ENCODE measurements around the gene TET1. TPM values are rescaled to one million over a fixed set of nuclear protein-coding genes. Genes with fewer than 3 reads are reported as not detected.

TET1 gene
- total RNA-seq, 1 donor from 2014 or later: 2.1 TPM

- no peaks in the 10 kb centered on the region for H3K36me3 ChIP-seq
- intact Hi-C loops (cut with DNase I): no loop called here
- no peak for DNase-seq
- H3K4me1 ChIP-seq: no peaks in the 10 kb centered on the region
- no peak for TF ChIP-seq CTCF (IDR thresholded peaks at IDR 0.05)
- ATAC-seq: no peak
- H3K27me3 ChIP-seq: no peaks in the 10 kb centered on the region
- H3K4me3 ChIP-seq: no peak overlapping the region
- H3K9me3 ChIP-seq: no peaks in the 10 kb centered on the region
- no peak overlapping the region for H3K27ac ChIP-seq
Measured at GRCh38 chr10:68536973-68537372, 23.2 kb upstream of the TET1 start.

GRCh38 chr10:68537796-68538195, 22.3 kb upstream of the TET1 start:
- H3K4me3 ChIP-seq: no peak overlapping the region
- ATAC-seq: no peak
- no peaks in the 10 kb centered on the region for H3K4me1 ChIP-seq
- no peaks in the 10 kb centered on the region for H3K27me3 ChIP-seq
- no peak for TF ChIP-seq CTCF (IDR thresholded peaks at IDR 0.05)
- no peaks in the 10 kb centered on the region for H3K9me3 ChIP-seq
- DNase-seq: no peak
- no peak overlapping the region for H3K27ac ChIP-seq
- H3K36me3 ChIP-seq: no peaks in the 10 kb centered on the region
- intact Hi-C loops (cut with DNase I): no loop called here

GRCh38 chr10:68543004-68543918, 16.9 kb upstream of the TET1 start:
- Histone ChIP-seq H3K4me3 (no peak overlapping the region), H3K36me3 (no peaks in the 10 kb centered on the region), H3K27me3 (no peaks in the 10 kb centered on the region), H3K4me1 (no peaks in the 10 kb centered on the region), H3K9me3 (no peaks in the 10 kb centered on the region), H3K27ac (peak overlapping the region; percentile 30)
- DNase-seq (no peak), ATAC-seq (no peak)
- TF ChIP-seq CTCF (IDR thresholded peaks at IDR 0.05): no peak
- intact Hi-C loops (cut with DNase I): no loop called here

DNA sequence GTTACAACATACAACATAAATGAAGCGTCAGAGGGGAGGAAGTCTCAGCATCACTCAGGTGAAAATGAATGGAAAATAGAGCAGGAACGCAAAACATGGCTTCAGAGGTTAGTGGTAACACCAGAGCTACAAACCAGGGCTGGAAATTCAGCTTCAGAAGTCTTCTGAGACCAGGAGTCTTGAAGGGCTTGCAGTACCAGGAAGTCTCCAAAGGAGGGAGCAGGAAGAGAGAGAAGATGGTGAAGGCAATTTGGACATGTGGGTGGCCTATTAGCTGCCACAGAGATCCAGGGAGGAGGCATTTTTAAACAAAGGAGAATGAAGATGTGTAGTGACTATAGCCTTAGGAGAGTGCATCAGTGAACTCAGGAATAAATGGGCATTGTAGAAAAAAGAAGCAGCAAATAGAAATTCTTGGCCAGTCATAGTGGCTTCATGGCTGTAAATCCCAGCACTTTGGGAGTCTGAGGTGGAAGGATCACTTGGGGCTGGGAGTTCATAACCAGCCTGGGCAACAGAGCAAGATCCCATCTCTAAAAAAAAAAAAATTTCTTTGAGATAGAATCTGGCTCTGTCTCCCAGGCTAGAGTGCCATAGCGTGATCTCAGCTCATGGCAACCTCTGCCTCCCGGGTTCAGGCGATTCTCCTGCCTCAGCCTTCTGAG, 9.3 kb upstream of the TET1 start:
- intact Hi-C loops (cut with DNase I): no loop called here
- Histone ChIP-seq H3K36me3 (no peaks in the 10 kb centered on the region), H3K4me3 (no peak overlapping the region), H3K4me1 (no peaks in the 10 kb centered on the region), H3K27ac (no peak overlapping the region), H3K27me3 (no peaks in the 10 kb centered on the region), H3K9me3 (no peaks in the 10 kb centered on the region)
- TF ChIP-seq CTCF (IDR thresholded peaks at IDR 0.05): peak; percentile 86
- no peak for DNase-seq
- ATAC-seq: peak; percentile 95

GRCh38 chr10:68553138-68553537, 7.0 kb upstream of the TET1 start:
- Histone ChIP-seq H3K36me3 (no peaks in the 10 kb centered on the region), H3K9me3 (no peaks in the 10 kb centered on the region), H3K4me3 (no peak overlapping the region), H3K27ac (no peak overlapping the region), H3K27me3 (no peaks in the 10 kb centered on the region), H3K4me1 (no peaks in the 10 kb centered on the region)
- intact Hi-C loops (cut with DNase I): no loop called here
- ATAC-seq (no peak), DNase-seq (no peak)
- TF ChIP-seq CTCF (IDR thresholded peaks at IDR 0.05): no peak

Measured in upper lobe of right lung (tissue), 1 donor.